ENCODE measurements around the gene STK33. TPM values are rescaled to one million over a fixed set of nuclear protein-coding genes. Genes with fewer than 3 reads are reported as not detected.

The STK33 gene
- total RNA-seq, 1 experiment from 2014 or later: 5.8 TPM

DNA sequence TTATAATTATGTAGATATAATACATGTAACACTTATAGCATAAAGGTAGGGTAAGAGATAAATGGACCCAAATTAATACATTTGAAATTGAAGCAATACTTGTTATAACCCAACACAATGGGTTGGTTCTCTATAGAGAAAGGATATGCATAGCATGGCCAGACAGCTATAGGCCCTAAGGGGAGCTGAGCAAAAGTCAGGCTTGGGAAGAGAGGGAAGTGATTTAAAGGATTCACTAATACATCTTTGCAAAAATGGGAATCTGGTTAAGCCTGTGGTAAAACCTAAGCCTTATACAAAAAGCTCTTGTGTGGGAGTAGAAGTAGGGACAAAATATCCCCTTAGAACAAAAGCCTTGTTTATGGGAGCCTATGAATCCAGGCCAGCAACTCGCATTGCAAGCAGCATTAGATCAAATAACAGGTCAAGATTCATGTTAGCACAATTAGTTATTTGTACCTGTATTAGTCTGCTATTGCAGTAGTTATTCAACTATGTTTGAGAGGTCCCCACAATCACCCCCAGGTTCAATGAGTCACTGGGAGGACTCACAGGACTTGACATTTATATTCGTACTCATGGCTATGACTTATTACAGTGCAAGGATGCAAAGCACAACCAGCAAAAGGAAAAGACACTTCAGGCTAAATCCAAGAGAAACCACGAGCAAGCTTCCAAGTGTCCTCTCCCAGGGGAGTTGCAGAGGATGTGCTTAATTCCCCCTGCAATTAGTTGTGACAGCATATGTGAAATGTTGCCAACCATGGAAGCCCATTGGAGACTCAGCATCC is 185.7 kb downstream of the STK33 start:
- no peaks in the 10 kb centered on the region for H4K20me1 ChIP-seq (ENCODE audit: insufficient read depth)
- H3K79me2 ChIP-seq (ENCODE audit: low read depth): no peaks in the 10 kb centered on the region
- H3F3A ChIP-seq (ENCODE audit: insufficient read depth, low read depth): no peaks in the 10 kb centered on the region
- H3K4me2 ChIP-seq: no peak overlapping the region
- POLR2A ChIA-PET (ENCODE audit: unreplicated experiment): no interaction called here
- H3K36me3 ChIP-seq (ENCODE audit: low read depth): no peaks in the 10 kb centered on the region
- TF ChIP-seq, protein P1, sequence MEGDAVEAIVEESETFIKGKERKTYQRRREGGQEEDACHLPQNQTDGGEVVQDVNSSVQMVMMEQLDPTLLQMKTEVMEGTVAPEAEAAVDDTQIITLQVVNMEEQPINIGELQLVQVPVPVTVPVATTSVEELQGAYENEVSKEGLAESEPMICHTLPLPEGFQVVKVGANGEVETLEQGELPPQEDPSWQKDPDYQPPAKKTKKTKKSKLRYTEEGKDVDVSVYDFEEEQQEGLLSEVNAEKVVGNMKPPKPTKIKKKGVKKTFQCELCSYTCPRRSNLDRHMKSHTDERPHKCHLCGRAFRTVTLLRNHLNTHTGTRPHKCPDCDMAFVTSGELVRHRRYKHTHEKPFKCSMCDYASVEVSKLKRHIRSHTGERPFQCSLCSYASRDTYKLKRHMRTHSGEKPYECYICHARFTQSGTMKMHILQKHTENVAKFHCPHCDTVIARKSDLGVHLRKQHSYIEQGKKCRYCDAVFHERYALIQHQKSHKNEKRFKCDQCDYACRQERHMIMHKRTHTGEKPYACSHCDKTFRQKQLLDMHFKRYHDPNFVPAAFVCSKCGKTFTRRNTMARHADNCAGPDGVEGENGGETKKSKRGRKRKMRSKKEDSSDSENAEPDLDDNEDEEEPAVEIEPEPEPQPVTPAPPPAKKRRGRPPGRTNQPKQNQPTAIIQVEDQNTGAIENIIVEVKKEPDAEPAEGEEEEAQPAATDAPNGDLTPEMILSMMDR (conservative IDR thresholded peaks at IDR 0.05): no peak
- TF ChIP-seq EZH2 (IDR thresholded peaks at IDR 0.05; ENCODE audit: low read depth): no peak
- intact Hi-C loops (cut with micrococcal nuclease; ENCODE audit: unreplicated experiment): no loop called here
- H3K9me3 ChIP-seq (ENCODE audit: insufficient read depth, low read depth): no peaks in the 10 kb centered on the region
- no peak for DNase-seq
- no peaks in the 10 kb centered on the region for H3K4me1 ChIP-seq (replicated peaks; ENCODE audit: insufficient read depth)
- H3K9me2 ChIP-seq (ENCODE audit: insufficient read depth): no peaks in the 10 kb centered on the region
- CTCF ChIA-PET: no interaction called here
- no TSS peak for BruUV-seq (replicated peaks)
- H3K27me3 ChIP-seq (ENCODE audit: insufficient read depth, low read depth): no peaks in the 10 kb centered on the region
- H3K27ac ChIP-seq: no peak overlapping the region
- no peak overlapping the region for H3K4me3 ChIP-seq
- H2AFZ ChIP-seq: no peak overlapping the region

DNA sequence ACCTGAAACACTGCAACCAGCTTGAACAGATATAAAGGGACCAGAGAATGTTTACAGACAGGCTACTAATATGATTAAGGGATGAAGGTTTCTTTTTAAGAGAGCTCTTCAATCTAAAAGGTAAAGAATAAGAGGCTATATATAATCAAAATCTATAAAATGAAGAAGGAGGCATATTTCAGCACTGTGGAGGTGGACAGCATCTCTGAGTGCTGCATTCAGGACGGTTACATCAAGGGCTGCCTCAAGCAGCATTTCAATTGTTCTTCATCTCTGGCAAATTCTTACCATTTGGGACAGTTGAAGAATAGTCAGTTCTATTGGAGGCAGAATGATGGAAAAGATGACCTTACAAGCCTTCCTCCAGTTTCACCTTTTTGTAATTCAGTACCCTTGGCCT is 190.7 kb downstream of the STK33 start:
- Histone ChIP-seq H3F3A (ENCODE audit: insufficient read depth, low read depth) (no peaks in the 10 kb centered on the region), H3K36me3 (ENCODE audit: low read depth) (no peaks in the 10 kb centered on the region), H3K79me2 (ENCODE audit: low read depth) (no peaks in the 10 kb centered on the region), H3K4me2 (no peak overlapping the region), H3K27me3 (ENCODE audit: insufficient read depth, low read depth) (no peaks in the 10 kb centered on the region), H4K20me1 (ENCODE audit: insufficient read depth) (no peaks in the 10 kb centered on the region), H3K27ac (no peak overlapping the region), H3K4me3 (no peak overlapping the region), H3K4me1 (replicated peaks; ENCODE audit: insufficient read depth) (no peaks in the 10 kb centered on the region), H2AFZ (no peak overlapping the region), H3K9me2 (ENCODE audit: insufficient read depth) (no peaks in the 10 kb centered on the region), H3K9me3 (ENCODE audit: insufficient read depth, low read depth) (no peaks in the 10 kb centered on the region)
- no TSS peak for BruUV-seq (replicated peaks)
- POLR2A ChIA-PET (ENCODE audit: unreplicated experiment): interaction anchor here (0.5 kb wide), 1 partner anchor 149 kb away, joined by 5 read pairs; no protein-coding TSS in a partner anchor
- no peak for DNase-seq
- no peak for TF ChIP-seq EZH2 (IDR thresholded peaks at IDR 0.05; ENCODE audit: low read depth)
- TF ChIP-seq, protein P1 (conservative IDR thresholded peaks at IDR 0.05): no peak
- CTCF ChIA-PET: interaction anchor here (0.6 kb wide), 1 partner anchor 101 kb away, joined by 3 read pairs; no protein-coding TSS in a partner anchor
- intact Hi-C loops (cut with micrococcal nuclease; ENCODE audit: unreplicated experiment): no loop called here

DNA sequence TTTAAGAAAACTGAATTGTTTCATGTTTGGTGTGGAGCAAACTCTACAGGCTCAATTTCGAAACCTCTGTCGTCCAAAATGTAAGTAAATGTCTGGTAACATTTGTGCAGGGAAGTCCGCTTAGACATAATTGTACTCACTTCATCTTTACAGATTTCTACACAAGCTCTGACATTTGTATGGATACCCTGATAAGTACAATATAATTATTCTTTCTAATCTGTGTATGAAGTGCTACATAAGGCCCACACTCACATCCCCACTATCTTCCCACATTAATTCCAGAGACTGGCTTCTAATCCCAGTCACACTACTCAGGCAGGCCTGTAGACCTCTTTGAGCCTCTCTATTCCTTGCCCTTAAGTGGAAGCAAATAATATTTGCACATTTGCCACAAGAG is 201.1 kb downstream of the STK33 start:
- no peak overlapping the region for H3K4me3 ChIP-seq
- H3K4me2 ChIP-seq: no peak overlapping the region
- H4K20me1 ChIP-seq (ENCODE audit: insufficient read depth): no peaks in the 10 kb centered on the region
- H3K9me3 ChIP-seq (ENCODE audit: insufficient read depth, low read depth): no peaks in the 10 kb centered on the region
- H3F3A ChIP-seq (ENCODE audit: insufficient read depth, low read depth): no peaks in the 10 kb centered on the region
- no peak overlapping the region for H2AFZ ChIP-seq
- ChIA-PET POLR2A (ENCODE audit: unreplicated experiment) (no interaction called here), CTCF (no interaction called here)
- no TSS peak for BruUV-seq (replicated peaks)
- H3K4me1 ChIP-seq (replicated peaks; ENCODE audit: insufficient read depth): no peaks in the 10 kb centered on the region
- H3K27ac ChIP-seq: no peak overlapping the region
- H3K36me3 ChIP-seq (ENCODE audit: low read depth): no peaks in the 10 kb centered on the region
- DNase-seq: no peak
- H3K9me2 ChIP-seq (ENCODE audit: insufficient read depth): no peaks in the 10 kb centered on the region
- no peaks in the 10 kb centered on the region for H3K27me3 ChIP-seq (ENCODE audit: insufficient read depth, low read depth)
- H3K79me2 ChIP-seq (ENCODE audit: low read depth): no peaks in the 10 kb centered on the region
- intact Hi-C loops (cut with micrococcal nuclease; ENCODE audit: unreplicated experiment): no loop called here
- no peak for TF ChIP-seq EZH2 (IDR thresholded peaks at IDR 0.05; ENCODE audit: low read depth)
- TF ChIP-seq, protein P1 (conservative IDR thresholded peaks at IDR 0.05): no peak
